DND-41 (cell line): ENCODE data around the gene AGMO.

Experiments
- EZH2 ChIP-seq: IDR thresholded peaks from 3 replicates; pipeline ENCODE4 v1.6.1; 2012; ENCODE audit warnings: borderline replicate concordance, low read depth, mild to moderate bottlenecking, moderate library complexity, low read length, inconsistent platforms; ENCODE audit not compliant: severe bottlenecking
- TF ChIP-seq, protein P1 (sequence below): IDR thresholded peaks from 2 replicates; pipeline ENCODE4 v1.5.1; 2012; ENCODE audit warnings: borderline replicate concordance, low read length, moderate library complexity, mild to moderate bottlenecking; ENCODE audit not compliant: poor library complexity, severe bottlenecking; ENCODE audit errors: extremely low read depth

DNA sequence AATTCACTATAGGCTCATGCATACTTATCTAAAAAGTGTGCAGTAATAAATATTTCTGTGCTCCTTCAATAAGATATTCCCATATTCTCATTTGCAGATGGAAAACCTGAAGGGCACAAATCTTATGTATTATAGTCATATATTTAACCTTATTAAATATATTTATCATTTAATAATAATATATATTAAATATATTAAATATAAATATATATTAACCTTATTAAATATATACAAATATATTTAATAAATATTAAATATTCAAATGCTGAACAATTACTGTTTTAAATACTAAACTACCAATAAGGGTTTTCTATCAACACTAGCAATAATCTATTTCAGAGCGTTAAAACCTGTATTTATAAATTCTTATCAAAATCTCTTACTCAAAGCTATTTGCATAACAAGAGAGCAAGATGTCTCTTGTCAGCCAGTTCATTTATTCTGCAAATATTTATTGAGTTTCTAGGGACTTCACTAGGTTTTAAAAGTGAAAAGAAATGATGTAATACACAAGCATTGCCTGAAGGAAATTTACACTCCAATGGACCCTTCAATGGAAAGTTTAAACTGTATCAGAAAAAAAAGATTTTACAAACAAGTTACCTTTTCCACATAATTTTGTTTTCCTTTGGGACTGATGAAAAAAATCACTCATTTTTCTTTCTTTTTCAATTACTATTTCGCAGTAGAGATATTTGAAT is 159.2 kb downstream of the AGMO start:
- TF ChIP-seq, protein P1, sequence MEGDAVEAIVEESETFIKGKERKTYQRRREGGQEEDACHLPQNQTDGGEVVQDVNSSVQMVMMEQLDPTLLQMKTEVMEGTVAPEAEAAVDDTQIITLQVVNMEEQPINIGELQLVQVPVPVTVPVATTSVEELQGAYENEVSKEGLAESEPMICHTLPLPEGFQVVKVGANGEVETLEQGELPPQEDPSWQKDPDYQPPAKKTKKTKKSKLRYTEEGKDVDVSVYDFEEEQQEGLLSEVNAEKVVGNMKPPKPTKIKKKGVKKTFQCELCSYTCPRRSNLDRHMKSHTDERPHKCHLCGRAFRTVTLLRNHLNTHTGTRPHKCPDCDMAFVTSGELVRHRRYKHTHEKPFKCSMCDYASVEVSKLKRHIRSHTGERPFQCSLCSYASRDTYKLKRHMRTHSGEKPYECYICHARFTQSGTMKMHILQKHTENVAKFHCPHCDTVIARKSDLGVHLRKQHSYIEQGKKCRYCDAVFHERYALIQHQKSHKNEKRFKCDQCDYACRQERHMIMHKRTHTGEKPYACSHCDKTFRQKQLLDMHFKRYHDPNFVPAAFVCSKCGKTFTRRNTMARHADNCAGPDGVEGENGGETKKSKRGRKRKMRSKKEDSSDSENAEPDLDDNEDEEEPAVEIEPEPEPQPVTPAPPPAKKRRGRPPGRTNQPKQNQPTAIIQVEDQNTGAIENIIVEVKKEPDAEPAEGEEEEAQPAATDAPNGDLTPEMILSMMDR: no peak
- no peak for TF ChIP-seq EZH2
